Erythroblast (primary cell): Measurements from ENCODE around the gene TDRD1.

Source experiments
- DNase-seq, 2 experiments: peaks; one replicate each; lab custom pipeline; 2025; lab: John Stamatoyannopoulos, UW
- GATA1 ChIP-seq: IDR thresholded peaks from 2 replicates; pipeline ENCODE4 v1.6.1; 2011; ENCODE audit warnings: low read depth, mild to moderate bottlenecking, control low read depth, low read length, moderate library complexity
- POLR2A ChIP-seq: IDR thresholded peaks from 2 replicates; pipeline ENCODE4 v1.6.1; 2011; ENCODE audit warnings: mild to moderate bottlenecking, low read length

The TDRD1 gene

GRCh38 chr10:114183563-114183962 is 4.4 kb downstream of the TDRD1 start:
- no peak for DNase-seq
- TF ChIP-seq GATA1 (no peak), POLR2A (no peak)

- no peak for DNase-seq
- TF ChIP-seq GATA1 (no peak), POLR2A (no peak)
Observed at GRCh38 chr10:114184276-114184675, 5.1 kb downstream of the TDRD1 start.

GRCh38 chr10:114188001-114188400 is 8.8 kb downstream of the TDRD1 start:
- no peak for DNase-seq
- TF ChIP-seq POLR2A (no peak), GATA1 (no peak)

GRCh38 chr10:114188900-114189299 is 9.7 kb downstream of the TDRD1 start:
- no peak for TF ChIP-seq GATA1
- TF ChIP-seq POLR2A = no peak
- no peak for DNase-seq

GRCh38 chr10:114189700-114190099 is 10.5 kb downstream of the TDRD1 start:
- DNase-seq = no peak
- TF ChIP-seq GATA1 (no peak), POLR2A (no peak)

- TF ChIP-seq GATA1 (no peak), POLR2A (no peak)
- no peak for DNase-seq
Observed at GRCh38 chr10:114195079-114195478, 15.9 kb downstream of the TDRD1 start.

GRCh38 chr10:114199239-114199638 is 20.1 kb downstream of the TDRD1 start:
- DNase-seq = no peak

GRCh38 chr10:114202812-114203211 is 23.7 kb downstream of the TDRD1 start:
- no peak for TF ChIP-seq POLR2A
- TF ChIP-seq GATA1 = no peak
- DNase-seq = no peak

More at GRCh38 chr10:114199239-114199638, 20.1 kb downstream of the TDRD1 start:
- no peak for TF ChIP-seq POLR2A
- TF ChIP-seq GATA1 = no peak

- DNase-seq = no peak
- TF ChIP-seq GATA1 (no peak), POLR2A (no peak)
Observed at GRCh38 chr10:114206902-114207301, 27.7 kb downstream of the TDRD1 start.

- DNase-seq = no peak
- TF ChIP-seq GATA1 = no peak
Observed at GRCh38 chr10:114207349-114207748, 28.2 kb downstream of the TDRD1 start.

GRCh38 chr10:114208351-114208750 is 29.2 kb downstream of the TDRD1 start:
- no peak for TF ChIP-seq POLR2A
- no peak for TF ChIP-seq GATA1
- DNase-seq = no peak

GRCh38 chr10:114212153-114212552 is 33.0 kb downstream of the TDRD1 start:
- DNase-seq = no peak
- no peak for TF ChIP-seq GATA1
- no peak for TF ChIP-seq POLR2A

GRCh38 chr10:114215033-114215432 is 35.9 kb downstream of the TDRD1 start:
- no peak for DNase-seq
- TF ChIP-seq GATA1 = no peak
- no peak for TF ChIP-seq POLR2A

- TF ChIP-seq GATA1 = no peak
- no peak for TF ChIP-seq POLR2A
- DNase-seq = no peak
Observed at GRCh38 chr10:114220281-114220680, 41.1 kb downstream of the TDRD1 start.

- TF ChIP-seq GATA1 = no peak
- TF ChIP-seq POLR2A = no peak
- no peak for DNase-seq
Observed at GRCh38 chr10:114221235-114221634, 42.1 kb downstream of the TDRD1 start.

GRCh38 chr10:114223066-114223465 is 43.9 kb downstream of the TDRD1 start:
- TF ChIP-seq POLR2A (no peak), GATA1 (no peak)
- DNase-seq = no peak

GRCh38 chr10:114228156-114228555 is 49.0 kb downstream of the TDRD1 start:
- DNase-seq = no peak
- no peak for TF ChIP-seq GATA1
- TF ChIP-seq POLR2A = no peak
